ENCODE measurements around the gene WNT10A.

WNT10A gene

GRCh38 chr2:218865396-218865795, 15.3 kb upstream of the WNT10A start:
- Histone ChIP-seq H3K23ac (ENCODE audit: low read length) (no peak overlapping the region), H3K36me3 (ENCODE audit: control insufficient read depth in 1 of 2, insufficient read depth in 2 of 2, low read length in 2 of 2) (peaks cover 2 to 6% of the 10 kb centered on the region in 2 experiments), H2AK5ac (ENCODE audit: low read length) (no peak overlapping the region), H4K8ac (ENCODE audit: low read depth, low read length) (no peak overlapping the region), H3K4me2 (ENCODE audit: low read length) (peak overlapping the region; percentile 9), H4K12ac (ENCODE audit: low read depth, low read length) (no peak overlapping the region), H4K91ac (ENCODE audit: low read depth, low read length) (peak overlapping the region; percentile 75), H2BK120ac (ENCODE audit: insufficient read depth, low read length, poor library complexity) (peak overlapping the region; percentile 35), H2AFZ (ENCODE audit: insufficient read depth, low read length, poor library complexity) (no peak overlapping the region), H3K4ac (ENCODE audit: low read depth, low read length) (peak overlapping the region; percentile 0), H3K14ac (ENCODE audit: low read length) (peak overlapping the region; percentile 47), H3K4me3 (ENCODE audit: low read depth, low read length) (no peak overlapping the region), H3K27me3 (ENCODE audit: insufficient read depth, low read length) (no peaks in the 10 kb centered on the region), H3K9ac (ENCODE audit: low read length) (no peak overlapping the region), H3K79me2 (ENCODE audit: control insufficient read depth, insufficient read depth, low read length, poor library complexity) (no peaks in the 10 kb centered on the region), H3K79me1 (ENCODE audit: low read length) (peaks cover 4% of the 10 kb centered on the region), H2BK12ac (ENCODE audit: low read length) (peak overlapping the region; percentile 29), H3K18ac (ENCODE audit: low read length) (peak overlapping the region; percentile 74), H2BK5ac (ENCODE audit: low read depth, low read length, poor library complexity) (peak overlapping the region; percentile 70), H3K27ac (ENCODE audit: low read depth, low read length) (peak overlapping the region; percentile 59), H3K9me3 (ENCODE audit: insufficient read depth, low read depth, low read length) (no peaks in the 10 kb centered on the region), H3K4me1 (ENCODE audit: control insufficient read depth in 1 of 2, insufficient read depth in 2 of 2, low read length in 2 of 2) (peaks cover 34 to 36% of the 10 kb centered on the region in 2 experiments)
- WGBS (ENCODE audit: extremely low coverage, insufficient coverage, insufficient read length), result no CpG with 5 or more reads among the region's 4 CpGs
- no peak for DNase-seq

GRCh38 chr2:218865999-218866398, 14.7 kb upstream of the WNT10A start:
- Histone ChIP-seq H2BK120ac (ENCODE audit: insufficient read depth, low read length, poor library complexity) (peak overlapping the region; percentile 46), H3K4me3 (ENCODE audit: low read depth, low read length) (no peak overlapping the region), H2BK12ac (ENCODE audit: low read length) (peak overlapping the region; percentile 81), H3K79me1 (ENCODE audit: low read length) (peaks cover 2% of the 10 kb centered on the region), H3K36me3 (ENCODE audit: control insufficient read depth in 1 of 2, insufficient read depth in 2 of 2, low read length in 2 of 2) (peaks cover 2 to 10% of the 10 kb centered on the region in 2 experiments), H2AK5ac (ENCODE audit: low read length) (no peak overlapping the region), H3K4me2 (ENCODE audit: low read length) (no peak overlapping the region), H2BK5ac (ENCODE audit: low read depth, low read length, poor library complexity) (peak overlapping the region; percentile 35), H3K9ac (ENCODE audit: low read length) (no peak overlapping the region), H3K23ac (ENCODE audit: low read length) (no peak overlapping the region), H3K27me3 (ENCODE audit: insufficient read depth, low read length) (no peaks in the 10 kb centered on the region), H3K79me2 (ENCODE audit: control insufficient read depth, insufficient read depth, low read length, poor library complexity) (no peaks in the 10 kb centered on the region), H3K4ac (ENCODE audit: low read depth, low read length) (no peak overlapping the region), H4K91ac (ENCODE audit: low read depth, low read length) (peak overlapping the region; percentile 46), H3K14ac (ENCODE audit: low read length) (peak overlapping the region; percentile 46), H2AFZ (ENCODE audit: insufficient read depth, low read length, poor library complexity) (no peak overlapping the region), H4K12ac (ENCODE audit: low read depth, low read length) (no peak overlapping the region), H3K9me3 (ENCODE audit: insufficient read depth, low read depth, low read length) (no peaks in the 10 kb centered on the region), H3K18ac (ENCODE audit: low read length) (peak overlapping the region; percentile 66), H3K27ac (ENCODE audit: low read depth, low read length) (no peak overlapping the region), H4K8ac (ENCODE audit: low read depth, low read length) (no peak overlapping the region), H3K4me1 (ENCODE audit: control insufficient read depth in 1 of 2, insufficient read depth in 2 of 2, low read length in 2 of 2) (peaks cover 32 to 33% of the 10 kb centered on the region in 2 experiments)
- DNase-seq, result no peak
- WGBS (ENCODE audit: extremely low coverage, insufficient coverage, insufficient read length), result no CpG with 5 or more reads among the region's 6 CpGs

DNA sequence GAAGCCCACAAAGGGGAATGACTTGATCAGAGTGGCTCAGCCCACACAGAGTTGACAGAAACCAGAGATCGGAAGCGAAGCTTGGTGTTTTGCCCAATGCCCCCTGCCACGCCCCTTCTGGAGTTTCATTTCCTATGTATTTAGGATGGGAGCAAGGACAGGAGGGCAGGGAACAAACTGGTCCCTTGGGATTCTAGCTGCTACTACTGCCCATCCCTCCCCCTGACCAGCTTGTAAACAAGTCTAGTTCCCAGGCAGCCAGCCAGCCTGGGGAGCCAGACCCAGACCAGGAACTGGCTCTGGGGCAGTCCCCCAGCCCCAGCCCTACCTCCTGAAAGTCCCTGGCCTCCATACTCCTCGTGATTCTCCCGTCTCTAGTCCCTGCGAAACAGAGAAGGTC, 12.8 kb upstream of the WNT10A start:
- H3K27ac ChIP-seq (ENCODE audit: low read depth, low read length), result no peak overlapping the region
- H3K27me3 ChIP-seq (ENCODE audit: insufficient read depth, low read length), result no peaks in the 10 kb centered on the region
- no peak overlapping the region for H2AFZ ChIP-seq (ENCODE audit: insufficient read depth, low read length, poor library complexity)
- H3K4me2 ChIP-seq (ENCODE audit: low read length), result no peak overlapping the region
- H3K9ac ChIP-seq (ENCODE audit: low read length), result no peak overlapping the region
- H3K79me1 ChIP-seq (ENCODE audit: low read length), result peaks cover 2% of the 10 kb centered on the region
- no peak overlapping the region for H3K4ac ChIP-seq (ENCODE audit: low read depth, low read length)
- H4K8ac ChIP-seq (ENCODE audit: low read depth, low read length), result no peak overlapping the region
- H4K91ac ChIP-seq (ENCODE audit: low read depth, low read length), result no peak overlapping the region
- no peak overlapping the region for H3K14ac ChIP-seq (ENCODE audit: low read length)
- H4K12ac ChIP-seq (ENCODE audit: low read depth, low read length), result no peak overlapping the region
- H3K18ac ChIP-seq (ENCODE audit: low read length), result no peak overlapping the region
- no peaks in the 10 kb centered on the region for H3K9me3 ChIP-seq (ENCODE audit: insufficient read depth, low read depth, low read length)
- H3K4me1 ChIP-seq (ENCODE audit: control insufficient read depth in 1 of 2, insufficient read depth in 2 of 2, low read length in 2 of 2), result peaks cover 38 to 39% of the 10 kb centered on the region in 2 experiments
- no peak overlapping the region for H2BK5ac ChIP-seq (ENCODE audit: low read depth, low read length, poor library complexity)
- H2AK5ac ChIP-seq (ENCODE audit: low read length), result no peak overlapping the region
- no peak overlapping the region for H2BK12ac ChIP-seq (ENCODE audit: low read length)
- H3K23ac ChIP-seq (ENCODE audit: low read length), result no peak overlapping the region
- H3K79me2 ChIP-seq (ENCODE audit: control insufficient read depth, insufficient read depth, low read length, poor library complexity), result no peaks in the 10 kb centered on the region
- no peak overlapping the region for H3K4me3 ChIP-seq (ENCODE audit: low read depth, low read length)
- no CpG with 5 or more reads among the region's 6 CpGs for WGBS (ENCODE audit: extremely low coverage, insufficient coverage, insufficient read length)
- peaks cover 7 to 15% of the 10 kb centered on the region in 2 experiments for H3K36me3 ChIP-seq (ENCODE audit: control insufficient read depth in 1 of 2, insufficient read depth in 2 of 2, low read length in 2 of 2)
- no peak for DNase-seq
- H2BK120ac ChIP-seq (ENCODE audit: insufficient read depth, low read length, poor library complexity), result no peak overlapping the region

GRCh38 chr2:218869064-218869463, 11.6 kb upstream of the WNT10A start:
- H2AFZ ChIP-seq (ENCODE audit: insufficient read depth, low read length, poor library complexity), result no peak overlapping the region
- no CpG with 5 or more reads among the region's 9 CpGs for WGBS (ENCODE audit: extremely low coverage, insufficient coverage, insufficient read length)
- no peak overlapping the region for H2BK12ac ChIP-seq (ENCODE audit: low read length)
- H3K27me3 ChIP-seq (ENCODE audit: insufficient read depth, low read length), result no peaks in the 10 kb centered on the region
- no peaks in the 10 kb centered on the region for H3K79me2 ChIP-seq (ENCODE audit: control insufficient read depth, insufficient read depth, low read length, poor library complexity)
- no peak overlapping the region for H3K4ac ChIP-seq (ENCODE audit: low read depth, low read length)
- H3K18ac ChIP-seq (ENCODE audit: low read length), result no peak overlapping the region
- H3K79me1 ChIP-seq (ENCODE audit: low read length), result peaks cover 2% of the 10 kb centered on the region
- H3K9me3 ChIP-seq (ENCODE audit: insufficient read depth, low read depth, low read length), result peaks cover 3% of the 10 kb centered on the region
- no peak overlapping the region for H2BK120ac ChIP-seq (ENCODE audit: insufficient read depth, low read length, poor library complexity)
- H3K36me3 ChIP-seq (ENCODE audit: control insufficient read depth in 1 of 2, insufficient read depth in 2 of 2, low read length in 2 of 2), result peaks cover 16 to 23% of the 10 kb centered on the region in 2 experiments
- no peak overlapping the region for H3K27ac ChIP-seq (ENCODE audit: low read depth, low read length)
- no peak overlapping the region for H4K8ac ChIP-seq (ENCODE audit: low read depth, low read length)
- no peak overlapping the region for H3K4me2 ChIP-seq (ENCODE audit: low read length)
- no peak overlapping the region for H3K14ac ChIP-seq (ENCODE audit: low read length)
- H2AK5ac ChIP-seq (ENCODE audit: low read length), result no peak overlapping the region
- no peak overlapping the region for H3K4me3 ChIP-seq (ENCODE audit: low read depth, low read length)
- H3K23ac ChIP-seq (ENCODE audit: low read length), result no peak overlapping the region
- H3K9ac ChIP-seq (ENCODE audit: low read length), result no peak overlapping the region
- DNase-seq, result no peak
- no peak overlapping the region for H4K91ac ChIP-seq (ENCODE audit: low read depth, low read length)
- H3K4me1 ChIP-seq (ENCODE audit: control insufficient read depth in 1 of 2, insufficient read depth in 2 of 2, low read length in 2 of 2), result peaks cover 38 to 41% of the 10 kb centered on the region in 2 experiments
- H2BK5ac ChIP-seq (ENCODE audit: low read depth, low read length, poor library complexity), result no peak overlapping the region
- no peak overlapping the region for H4K12ac ChIP-seq (ENCODE audit: low read depth, low read length)

All from trophoblast cell (in vitro differentiated cells and primary cell).